Neutrophil (primary cell): ENCODE data around the gene IL1A.

ENCODE experiments used
- H3K27ac ChIP-seq: fragments of 200-600 bp; sonication (generic); 2 replicates; pipeline ENCODE4 v1.5.1; 2016; ENCODE audit warnings: mild to moderate bottlenecking, moderate library complexity
- H3K27me3 ChIP-seq: fragments of 200-600 bp; sonication (generic); 2 replicates; pipeline ENCODE4 v1.6.0; 2016; ENCODE audit warnings: mild to moderate bottlenecking
- H3K36me3 ChIP-seq: fragments of 200-600 bp; sonication (generic); 2 replicates; pipeline ENCODE4 v1.5.1; 2017
- H3K4me1 ChIP-seq, 2 experiments: fragments of 200-600 bp in 1 of 2; sonication (generic) in 1 of 2; 1 replicate in 1 of 2; 2 replicates in 1 of 2; pipeline versions ENCODE4 v1.5.1 to v1.6.1; 2013 to 2016; ENCODE audit warnings: low read depth in 1 of 2, low read length in 1 of 2, mild to moderate bottlenecking in 1 of 2, moderate library complexity in 1 of 2; ENCODE audit not compliant: control insufficient read depth in 1 of 2, insufficient read depth in 1 of 2
- H3K4me3 ChIP-seq, 2 experiments: fragments of 200-600 bp in 1 of 2; sonication (generic) in 1 of 2; 1 replicate in 1 of 2; 2 replicates in 1 of 2; pipeline ENCODE4 v1.5.1; 2013 to 2016; ENCODE audit warnings: low read depth in 1 of 2, low read length in 1 of 2, mild to moderate bottlenecking in 1 of 2, moderate library complexity in 1 of 2
- H3K9me3 ChIP-seq: fragments of 200-600 bp; sonication (generic); 2 replicates; pipeline ENCODE4 v1.5.1; 2016
- CTCF ChIP-seq: fragments of 200-600 bp; sonication (generic); IDR thresholded peaks from 2 replicates; pipeline ENCODE4 v1.5.1; 2016; ENCODE audit warnings: antibody characterized with exemption

IL1A gene

DNA sequence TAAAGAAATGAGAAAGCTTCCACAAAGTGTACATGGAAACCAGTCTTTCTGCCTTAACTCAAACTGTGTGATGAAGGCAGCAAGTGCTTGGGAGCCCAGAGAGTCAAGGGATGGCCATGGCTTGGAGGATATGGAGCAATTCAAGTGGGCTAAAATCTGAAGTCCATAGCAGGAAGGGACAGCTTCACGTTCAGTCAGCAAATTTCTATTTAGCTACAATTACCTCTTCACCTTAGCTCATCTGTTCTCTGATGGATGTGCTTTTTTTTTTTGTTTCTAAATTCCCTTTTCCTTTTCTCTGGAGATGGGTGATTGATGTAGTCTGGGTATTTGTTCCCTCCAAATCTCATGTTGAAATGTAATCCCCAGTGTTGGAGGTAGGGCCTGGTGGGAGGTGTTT is 4.9 kb upstream of the IL1A start:
- peak overlapping the region; percentile 84 for H3K27ac ChIP-seq
- no peak for TF ChIP-seq CTCF
- H3K4me3 ChIP-seq, result no peak overlapping the region
- H3K36me3 ChIP-seq, result no peaks in the 10 kb centered on the region
- peaks cover 72 to 77% of the 10 kb centered on the region in 2 experiments for H3K4me1 ChIP-seq
- H3K9me3 ChIP-seq, result no peaks in the 10 kb centered on the region
- H3K27me3 ChIP-seq, result no peaks in the 10 kb centered on the region

DNA sequence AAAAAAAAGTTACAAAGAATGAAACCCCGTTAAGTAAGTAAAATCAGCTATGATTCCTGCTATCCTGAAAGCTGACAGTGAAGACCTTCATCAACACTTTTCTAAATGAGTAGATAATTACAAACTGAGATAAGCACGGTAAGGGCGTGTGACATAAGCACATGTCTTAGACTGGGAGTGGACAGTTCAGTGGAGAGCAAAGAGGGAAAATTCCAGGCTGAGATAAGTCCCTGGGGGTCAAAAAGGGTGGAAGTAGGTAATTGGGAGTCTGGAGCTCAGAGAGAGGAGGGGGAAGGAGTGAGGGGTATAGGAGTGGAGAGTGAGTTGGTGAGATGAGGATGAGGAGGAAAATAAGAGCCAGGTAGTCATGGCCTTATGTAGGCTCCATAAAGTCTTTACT is 4.4 kb upstream of the IL1A start:
- no peaks in the 10 kb centered on the region for H3K36me3 ChIP-seq
- H3K27me3 ChIP-seq, result no peaks in the 10 kb centered on the region
- H3K4me1 ChIP-seq, result peaks cover 68 to 76% of the 10 kb centered on the region in 2 experiments
- peak overlapping the region; percentile 84 for H3K27ac ChIP-seq
- no peak overlapping the region for H3K4me3 ChIP-seq
- H3K9me3 ChIP-seq, result no peaks in the 10 kb centered on the region
- no peak for TF ChIP-seq CTCF

DNA sequence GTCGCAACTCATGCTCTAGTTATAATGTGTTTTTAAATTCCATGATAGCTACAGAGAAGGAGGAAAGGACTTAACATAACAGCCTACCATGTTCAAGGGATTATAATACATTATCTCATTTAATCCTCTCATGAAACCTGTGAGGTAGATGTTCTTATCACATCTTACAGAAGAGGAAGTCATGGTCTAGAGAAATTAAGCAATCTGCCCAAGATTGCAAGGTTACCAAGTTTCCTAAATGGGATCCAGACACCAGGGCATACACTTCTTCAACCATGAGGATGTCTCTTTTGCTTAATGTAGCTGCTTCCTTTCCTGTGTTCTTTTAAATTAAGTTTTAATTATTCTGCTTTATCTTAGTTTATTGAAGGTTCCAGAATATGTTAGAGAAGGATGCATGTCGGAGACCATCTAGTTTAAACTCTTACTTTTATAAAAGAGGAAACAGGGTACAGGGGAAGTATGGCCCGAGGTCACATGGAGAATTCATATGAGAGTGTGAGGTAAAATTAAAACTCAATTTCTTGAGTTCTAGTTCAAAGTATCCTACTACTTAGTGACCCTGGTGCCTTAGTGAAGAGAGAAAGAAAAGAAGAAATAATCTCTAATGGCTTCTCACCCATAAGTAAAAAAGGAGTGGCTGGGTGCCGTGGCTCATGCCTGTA is 3.6 kb upstream of the IL1A start:
- no peak overlapping the region for H3K4me3 ChIP-seq
- H3K36me3 ChIP-seq, result no peaks in the 10 kb centered on the region
- H3K27me3 ChIP-seq, result no peaks in the 10 kb centered on the region
- no peak for TF ChIP-seq CTCF
- H3K27ac ChIP-seq, result peak overlapping the region; percentile 84
- no peaks in the 10 kb centered on the region for H3K9me3 ChIP-seq
- H3K4me1 ChIP-seq, result peaks cover 60 to 68% of the 10 kb centered on the region in 2 experiments

DNA sequence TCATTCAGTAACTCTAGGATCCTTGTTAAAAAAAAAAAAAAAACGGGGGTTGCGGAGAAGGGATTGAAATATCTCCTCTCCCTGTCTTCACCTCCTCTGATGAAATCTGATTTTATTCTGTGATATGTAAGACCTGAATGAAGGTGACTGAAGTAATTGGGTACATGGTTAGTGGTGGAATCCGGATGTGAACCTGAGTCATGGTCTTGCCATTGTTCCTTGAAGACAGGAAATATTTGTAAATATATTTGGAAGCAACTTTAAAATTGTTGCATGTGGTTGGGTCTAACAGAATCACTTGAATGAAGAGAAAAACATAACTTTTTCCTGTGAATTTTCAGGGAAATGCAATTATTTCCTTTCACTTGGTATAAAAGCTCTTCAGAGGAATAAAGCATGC is 3.0 kb upstream of the IL1A start:
- H3K4me3 ChIP-seq, result no peak overlapping the region

GRCh38 chr2:112783187-112783714 is 1.0 kb downstream of the IL1A start:
- TF ChIP-seq CTCF, result no peak
- no peak overlapping the region for H3K27ac ChIP-seq
- no peaks in the 10 kb centered on the region for H3K36me3 ChIP-seq
- no peaks in the 10 kb centered on the region for H3K9me3 ChIP-seq
- H3K4me3 ChIP-seq, result no peak overlapping the region
- H3K27me3 ChIP-seq, result no peaks in the 10 kb centered on the region
- H3K4me1 ChIP-seq, result peaks cover 38 to 45% of the 10 kb centered on the region in 2 experiments

More for the DNA sequence above, 3.0 kb upstream of the IL1A start:
- H3K27ac ChIP-seq, result peak overlapping the region; percentile 84
- no peak for TF ChIP-seq CTCF
- no peaks in the 10 kb centered on the region for H3K9me3 ChIP-seq
- H3K27me3 ChIP-seq, result no peaks in the 10 kb centered on the region
- H3K36me3 ChIP-seq, result no peaks in the 10 kb centered on the region
- H3K4me1 ChIP-seq, result peaks cover 55 to 62% of the 10 kb centered on the region in 2 experiments
